Lower leg skin (tissue), 4 donors: ENCODE data around the gene PCED1B. TPM values are rescaled to one million over a fixed set of nuclear protein-coding genes. Genes with fewer than 3 reads are reported as not detected.

Experiments
- DNase-seq, 2 donors: peaks; one replicate each; pipeline ENCODE4 v3.0.0-alpha.2; 2019; ENCODE audit warnings: low spot score in 2 of 2
- H3K4me3 ChIP-seq: fragments of 200-600 bp; sonication (generic); 2 replicates; pipeline ENCODE4 v1.5.1; 2017; ENCODE audit warnings: mild to moderate bottlenecking, low read depth; ENCODE audit not compliant: poor library complexity, severe bottlenecking
- POLR2A ChIP-seq, 2 donors: fragments of 450-650 bp; IDR thresholded peaks; one replicate each; pipeline ENCODE4 v1.6.1; 2016 to 2017; ENCODE audit warnings: antibody characterized with exemption in 2 of 2, mild to moderate bottlenecking in 1 of 2, moderate library complexity in 1 of 2
- WGBS, 2 donors: methylation state at CpG; one replicate each; pipeline ENCODE4 v1.1.5; 2018; 5-methylcytosine and 5-hydroxymethylcytosine counted together
- intact Hi-C: fragments of 100-400 bp; cut with DNase I; formaldehyde crosslinking; loops from one replicate; pipeline ENCODE4 v1.15.0; 2023; ENCODE audit warnings: low total_unique reads
- total RNA-seq, 4 donors: library from RNA; depleted of rRNA; stranded (reverse); fragments of >200 nt; gene quantifications; one replicate each; pipeline ENCODE4 v1.1.0, GENCODE V29; 2016
- TF ChIP-seq, protein P1 (sequence below), 3 donors: fragments of 450-650 bp; IDR thresholded peaks; one replicate each; pipeline ENCODE4 v1.5.1; 2016; ENCODE audit warnings: antibody characterized with exemption in 3 of 3, mild to moderate bottlenecking in 3 of 3, moderate library complexity in 2 of 3

Gene PCED1B
- 1 to 10 TPM in 1 of 4 donors, under 1 TPM in 3; 0.23 to 3.0 (median 0.73) TPM for total RNA-seq

GRCh38 chr12:47079468-47079980, at the start of gene PCED1B, which contains the start of gene AMIGO2:
Gene PCED1B (plus strand): TSS chr12:47079621. CDS start chr12:47235064, 155,443 bp downstream.
Gene AMIGO2 (minus strand): TSS chr12:47079959. CDS start chr12:47079002, 957 bp downstream.
- DNase-seq: peak; percentile 46 to 94
- no peak for TF ChIP-seq POLR2A (IDR thresholded peaks at IDR 0.05)
- TF ChIP-seq, protein P1, sequence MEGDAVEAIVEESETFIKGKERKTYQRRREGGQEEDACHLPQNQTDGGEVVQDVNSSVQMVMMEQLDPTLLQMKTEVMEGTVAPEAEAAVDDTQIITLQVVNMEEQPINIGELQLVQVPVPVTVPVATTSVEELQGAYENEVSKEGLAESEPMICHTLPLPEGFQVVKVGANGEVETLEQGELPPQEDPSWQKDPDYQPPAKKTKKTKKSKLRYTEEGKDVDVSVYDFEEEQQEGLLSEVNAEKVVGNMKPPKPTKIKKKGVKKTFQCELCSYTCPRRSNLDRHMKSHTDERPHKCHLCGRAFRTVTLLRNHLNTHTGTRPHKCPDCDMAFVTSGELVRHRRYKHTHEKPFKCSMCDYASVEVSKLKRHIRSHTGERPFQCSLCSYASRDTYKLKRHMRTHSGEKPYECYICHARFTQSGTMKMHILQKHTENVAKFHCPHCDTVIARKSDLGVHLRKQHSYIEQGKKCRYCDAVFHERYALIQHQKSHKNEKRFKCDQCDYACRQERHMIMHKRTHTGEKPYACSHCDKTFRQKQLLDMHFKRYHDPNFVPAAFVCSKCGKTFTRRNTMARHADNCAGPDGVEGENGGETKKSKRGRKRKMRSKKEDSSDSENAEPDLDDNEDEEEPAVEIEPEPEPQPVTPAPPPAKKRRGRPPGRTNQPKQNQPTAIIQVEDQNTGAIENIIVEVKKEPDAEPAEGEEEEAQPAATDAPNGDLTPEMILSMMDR (IDR thresholded peaks at IDR 0.05): no peak
- 0 to 1% methylated on average over 35 to 40 of the region's 58 CpGs for WGBS, 2 donors

DNA sequence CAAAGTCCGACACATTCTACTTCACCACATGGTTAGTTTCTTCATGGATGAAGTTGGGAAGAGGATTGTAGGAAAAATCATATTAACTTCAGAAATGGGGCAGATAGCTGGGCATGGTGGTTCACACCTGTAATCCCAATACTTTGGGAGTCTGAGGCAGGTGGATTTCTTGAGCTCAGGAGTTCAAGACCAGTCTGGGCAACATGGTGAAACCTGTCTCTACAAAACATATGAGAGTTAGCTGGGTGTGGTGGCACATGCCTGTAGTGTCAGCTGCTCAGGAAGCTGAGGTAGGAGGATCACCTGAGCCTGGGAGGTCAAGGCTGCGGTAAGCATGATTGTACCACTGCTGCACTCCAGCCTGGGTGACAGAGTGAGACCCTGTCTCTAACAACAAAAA, 49.5 kb upstream of the PCED1B start:
- TF ChIP-seq POLR2A (IDR thresholded peaks at IDR 0.05): no peak
- TF ChIP-seq, protein P1 (IDR thresholded peaks at IDR 0.05): no peak
- no peak overlapping the region for H3K4me3 ChIP-seq
- intact Hi-C loops: no loop called here
- 90 to 98% methylated on average over 2 of the region's 2 CpGs for WGBS, 2 donors
- no peak for DNase-seq

More at GRCh38 chr12:47079468-47079980, at the start of gene PCED1B, which contains the start of gene AMIGO2:
- peak within 1 kb of the TSS; percentile 71 for H3K4me3 ChIP-seq
- intact Hi-C loops: no loop called here

DNA sequence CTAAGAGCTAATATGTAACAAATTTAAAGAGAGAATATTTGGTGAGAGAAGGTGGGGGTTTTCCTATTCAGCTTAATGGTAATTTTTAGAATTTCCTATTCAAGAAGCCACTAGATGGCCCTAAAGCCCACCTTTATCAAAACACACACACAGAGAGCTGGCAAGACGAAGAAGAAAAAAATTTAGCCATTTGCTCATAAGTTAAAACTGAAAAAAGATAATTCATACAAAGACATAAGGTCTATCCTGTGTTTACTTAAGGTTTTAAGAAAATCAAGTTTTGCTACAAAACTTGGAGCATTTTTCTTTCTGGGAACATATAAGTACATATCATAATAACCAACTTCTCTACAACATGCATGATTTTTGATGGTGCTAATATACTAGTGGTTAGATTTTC, 46.8 kb upstream of the PCED1B start:
- intact Hi-C loops: no loop called here
- no peak overlapping the region for H3K4me3 ChIP-seq
- 10 to 11% methylated on average over 1 of the region's 1 CpG for WGBS, 2 donors
- no peak for DNase-seq
- no peak for TF ChIP-seq POLR2A (IDR thresholded peaks at IDR 0.05)
- TF ChIP-seq, protein P1 (IDR thresholded peaks at IDR 0.05): no peak

DNA sequence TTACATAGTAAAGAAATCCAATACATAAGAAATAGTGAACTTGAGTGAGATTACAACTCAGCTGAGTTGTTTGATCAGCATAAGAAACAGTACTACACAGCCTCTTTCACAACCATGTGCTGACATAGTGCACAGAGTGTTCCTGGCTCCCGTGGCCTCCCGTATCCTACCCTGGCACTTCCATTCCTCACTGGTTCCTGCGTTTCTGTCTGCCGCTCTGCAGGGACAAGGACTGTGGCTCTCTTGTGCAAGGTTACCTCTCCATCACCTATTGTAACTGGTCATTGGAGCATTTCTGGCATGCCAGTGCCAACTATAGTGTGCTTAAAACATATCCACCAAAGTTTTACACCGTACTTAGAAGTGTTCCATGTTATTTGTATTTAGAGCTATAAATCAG, 46.3 kb upstream of the PCED1B start:
- TF ChIP-seq, protein P1 (IDR thresholded peaks at IDR 0.05): no peak
- no peak for TF ChIP-seq POLR2A (IDR thresholded peaks at IDR 0.05)
- DNase-seq: peak; percentile 33 to 84
- 54 to 59% methylated on average over 5 of the region's 5 CpGs for WGBS, 2 donors
- no peak overlapping the region for H3K4me3 ChIP-seq
- intact Hi-C loops: no loop called here

DNA sequence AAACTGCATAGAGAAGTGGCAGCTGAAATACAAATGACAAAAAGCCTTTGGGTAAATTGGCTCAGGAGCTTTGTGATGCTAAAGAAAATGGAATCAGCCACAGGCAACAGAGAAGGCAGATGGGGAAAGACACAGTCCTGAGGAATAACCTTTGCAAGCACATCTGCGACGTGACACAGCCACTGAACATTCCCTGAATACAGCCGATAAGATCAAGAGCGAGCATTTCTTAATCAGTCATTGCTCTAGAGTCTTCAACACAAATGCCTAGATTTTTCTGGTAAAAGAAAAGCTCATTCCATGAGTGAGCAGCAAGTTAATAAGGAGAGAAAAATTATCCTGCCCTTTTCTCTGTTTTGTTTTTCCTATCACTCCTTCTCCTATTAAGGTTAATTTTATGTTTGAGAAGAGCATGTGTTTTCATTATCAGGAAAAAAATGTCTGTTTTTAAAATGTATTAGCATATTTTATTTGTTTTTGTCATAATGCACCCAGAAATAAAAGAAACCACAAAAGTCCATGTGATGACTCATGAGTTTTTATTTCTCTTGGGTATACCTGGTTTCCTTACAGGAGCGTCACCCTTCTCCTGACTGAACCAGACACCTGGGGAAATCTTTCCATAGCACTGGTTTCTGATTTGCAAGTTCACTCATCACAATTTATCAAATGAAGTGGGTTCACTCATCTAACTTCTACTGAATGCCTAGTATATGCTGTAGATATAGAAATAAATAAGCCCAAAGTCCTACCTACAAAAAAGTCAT, 45.4 kb upstream of the PCED1B start:
- no peak for DNase-seq
- TF ChIP-seq, protein P1 (IDR thresholded peaks at IDR 0.05): no peak
- no peak for TF ChIP-seq POLR2A (IDR thresholded peaks at IDR 0.05)
- intact Hi-C loops: no loop called here
- no peak overlapping the region for H3K4me3 ChIP-seq
- 71 to 80% methylated on average over 5 of the region's 5 CpGs for WGBS, 2 donors
